Colonic mucosa (tissue), 4 donors: Measurements from ENCODE around the gene INPP5A. TPM values are rescaled to one million over a fixed set of nuclear protein-coding genes. Genes with fewer than 3 reads are reported as not detected.

Experiments
- DNase-seq: peaks from one replicate; pipeline ENCODE4 v3.0.0-alpha.2; 2020
- H3K27ac ChIP-seq: fragments of 200-600 bp; one replicate; pipeline ENCODE4 v1.8.0; 2021
- H3K27me3 ChIP-seq: fragments of 200-600 bp; one replicate; pipeline ENCODE4 v1.8.0; 2021
- H3K36me3 ChIP-seq: fragments of 200-600 bp; one replicate; pipeline ENCODE4 v1.8.0; 2021
- H3K4me1 ChIP-seq: fragments of 200-600 bp; one replicate; pipeline ENCODE4 v1.8.0; 2021; ENCODE audit warnings: mild to moderate bottlenecking
- H3K4me3 ChIP-seq: fragments of 200-600 bp; one replicate; pipeline ENCODE4 v1.8.0; 2021
- H3K9ac ChIP-seq, 2 donors: one replicate each; pipeline ENCODE4 v1.7.0; 2013; ENCODE audit warnings: control low read depth in 2 of 2, low read depth in 2 of 2, low read length in 2 of 2
- H3K9me3 ChIP-seq: fragments of 200-600 bp; one replicate; pipeline ENCODE4 v1.8.0; 2021
- CTCF ChIP-seq: fragments of 200-600 bp; IDR thresholded peaks from one replicate; pipeline ENCODE4 v1.8.0; 2022; ENCODE audit warnings: antibody characterized with exemption, mild to moderate bottlenecking
- intact Hi-C: fragments of 100-400 bp; cut with DNase I; formaldehyde crosslinking; loops from one replicate; pipeline ENCODE4 v1.14.1; 2022
- total RNA-seq, 2 donors: library from RNA; stranded (reverse); fragmentation: NEBNext Ultra II Directional in 1 of 2; extraction: Animal tissue kit (Norgen Biotek cat#: 25700) in 1 of 2; gene quantifications; one replicate each; pipeline ENCODE4 v1.2.1, GENCODE V29; 2021
- donor health status: healthy.
- donor health status: DM: no; HTN: no; CAD: no.
- donor health status: DM: no; HTN: no; CAD: no.

INPP5A gene
- total RNA-seq, 2 donors from 2014 or later: 29.9 to 41.5 TPM

- no peak overlapping the region for H3K27ac ChIP-seq
- H3K27me3 ChIP-seq: no peaks in the 10 kb centered on the region
- no peaks in the 10 kb centered on the region for H3K4me1 ChIP-seq
- no peak for TF ChIP-seq CTCF
- no peaks in the 10 kb centered on the region for H3K36me3 ChIP-seq
- H3K9ac ChIP-seq: no peak overlapping the region
- intact Hi-C loops: no loop called here
- H3K9me3 ChIP-seq: no peaks in the 10 kb centered on the region
- no peak overlapping the region for H3K4me3 ChIP-seq
- no peak for DNase-seq
Measured at GRCh38 chr10:132600416-132600815, 62.8 kb downstream of the INPP5A start.

GRCh38 chr10:132601567-132601966 is 64.0 kb downstream of the INPP5A start:
- Histone ChIP-seq H3K4me1 (no peaks in the 10 kb centered on the region), H3K36me3 (no peaks in the 10 kb centered on the region), H3K9me3 (no peaks in the 10 kb centered on the region), H3K9ac (no peak overlapping the region), H3K27ac (no peak overlapping the region), H3K4me3 (no peak overlapping the region), H3K27me3 (no peaks in the 10 kb centered on the region)
- intact Hi-C loops: no loop called here
- no peak for TF ChIP-seq CTCF
- DNase-seq: no peak

GRCh38 chr10:132602614-132603013 is 65.0 kb downstream of the INPP5A start:
- H3K27me3 ChIP-seq: no peaks in the 10 kb centered on the region
- H3K4me3 ChIP-seq: no peak overlapping the region
- no peaks in the 10 kb centered on the region for H3K36me3 ChIP-seq
- no peaks in the 10 kb centered on the region for H3K4me1 ChIP-seq
- intact Hi-C loops: no loop called here
- H3K9ac ChIP-seq: no peak overlapping the region
- no peaks in the 10 kb centered on the region for H3K9me3 ChIP-seq
- no peak for DNase-seq
- no peak overlapping the region for H3K27ac ChIP-seq
- no peak for TF ChIP-seq CTCF

GRCh38 chr10:132603851-132604533 is 66.4 kb downstream of the INPP5A start:
- no peak for DNase-seq
- Histone ChIP-seq H3K27me3 (no peaks in the 10 kb centered on the region), H3K9ac (no peak overlapping the region), H3K9me3 (no peaks in the 10 kb centered on the region), H3K4me3 (no peak overlapping the region), H3K27ac (no peak overlapping the region), H3K4me1 (no peaks in the 10 kb centered on the region), H3K36me3 (no peaks in the 10 kb centered on the region)
- intact Hi-C loops: no loop called here
- no peak for TF ChIP-seq CTCF

GRCh38 chr10:132604686-132605085 is 67.1 kb downstream of the INPP5A start:
- DNase-seq: no peak
- H3K27me3 ChIP-seq: no peaks in the 10 kb centered on the region
- H3K4me3 ChIP-seq: no peak overlapping the region
- no peak overlapping the region for H3K27ac ChIP-seq
- H3K9me3 ChIP-seq: no peaks in the 10 kb centered on the region
- H3K36me3 ChIP-seq: no peaks in the 10 kb centered on the region
- H3K9ac ChIP-seq: no peak overlapping the region
- no peak for TF ChIP-seq CTCF
- H3K4me1 ChIP-seq: no peaks in the 10 kb centered on the region
- intact Hi-C loops: no loop called here
